SK-N-SH treated with all-trans-retinoic acid at 6 μM for 48 hours (cell line): Measurements from ENCODE around the gene CTLA4.

ENCODE experiments used
- ATAC-seq: fragments of 200-7000 bp; cut with Tn5 transposase; 3 replicates; pipeline ENCODE4 v1.9.1; 2020; ENCODE audit warnings: mild to moderate bottlenecking, moderate library complexity
- ARNTL ChIP-seq: fragments of 450-650 bp; formaldehyde crosslinking; IDR thresholded peaks from 2 replicates; pipeline ENCODE4 v1.5.0; 2020; ENCODE audit warnings: low read depth, mild to moderate bottlenecking, moderate library complexity, borderline replicate concordance
- CSDC2 ChIP-seq: fragments of 250-450 bp; sonication (Bioruptor Pico); IDR thresholded peaks from 2 replicates; pipeline ENCODE4 v1.5.0; 2020; ENCODE audit warnings: mild to moderate bottlenecking, moderate library complexity
- ESRRG ChIP-seq: fragments of 250-450 bp; sonication (Bioruptor Pico); IDR thresholded peaks from 2 replicates; pipeline ENCODE4 v1.6.1; 2021; ENCODE audit warnings: mild to moderate bottlenecking
- GLIS3 ChIP-seq: fragments of 250-450 bp; sonication (Bioruptor Pico); IDR thresholded peaks from 2 replicates; pipeline ENCODE4 v1.5.0; 2020; ENCODE audit warnings: mild to moderate bottlenecking, moderate library complexity
- ISL1 ChIP-seq: fragments of 250-450 bp; sonication (Bioruptor Pico); IDR thresholded peaks from 2 replicates; pipeline ENCODE4 v2.1.2; 2022; ENCODE audit warnings: mild to moderate bottlenecking, moderate library complexity
- OSR1 ChIP-seq: fragments of 250-450 bp; sonication (Bioruptor Pico); IDR thresholded peaks from 2 replicates; pipeline ENCODE4 v1.8.0; 2022; ENCODE audit warnings: moderate library complexity, mild to moderate bottlenecking, inconsistent platforms
- PPARA ChIP-seq: fragments of 250-450 bp; sonication (Bioruptor Pico); IDR thresholded peaks from 2 replicates; pipeline ENCODE4 v1.5.0; 2020; ENCODE audit warnings: mild to moderate bottlenecking, borderline replicate concordance
- SNAI2 ChIP-seq: fragments of 250-450 bp; sonication (Bioruptor Pico); IDR thresholded peaks from 2 replicates; pipeline ENCODE4 v1.5.0; 2020; ENCODE audit warnings: mild to moderate bottlenecking, moderate library complexity
- TCF4 ChIP-seq: fragments of 250-450 bp; sonication (Bioruptor Pico); IDR thresholded peaks from 2 replicates; pipeline ENCODE4 v1.8.0; 2021; ENCODE audit warnings: mild to moderate bottlenecking, moderate library complexity, borderline replicate concordance
- TOX ChIP-seq: fragments of 250-450 bp; sonication (Bioruptor Pico); IDR thresholded peaks from 2 replicates; pipeline ENCODE4 v1.8.0; 2021; ENCODE audit warnings: mild to moderate bottlenecking, moderate library complexity, borderline replicate concordance
- ZC3H10 ChIP-seq: fragments of 250-450 bp; sonication (Bioruptor Pico); IDR thresholded peaks from 2 replicates; pipeline ENCODE4 v1.5.1; 2021; ENCODE audit warnings: mild to moderate bottlenecking, moderate library complexity
- ZFP30 ChIP-seq: fragments of 450-650 bp; formaldehyde crosslinking; IDR thresholded peaks from 2 replicates; pipeline ENCODE4 v1.5.0; 2022; ENCODE audit warnings: mild to moderate bottlenecking, moderate library complexity
- ZNF565 ChIP-seq: fragments of 450-650 bp; formaldehyde crosslinking; conservative IDR thresholded peaks from 2 replicates; pipeline ENCODE4 v1.5.0; 2020; ENCODE audit warnings: low read depth, mild to moderate bottlenecking, moderate library complexity
- ZNF8 ChIP-seq: fragments of 450-650 bp; formaldehyde crosslinking; IDR thresholded peaks from 2 replicates; pipeline ENCODE4 v1.5.0; 2020; ENCODE audit warnings: mild to moderate bottlenecking, moderate library complexity
- TF ChIP-seq, protein P1 (sequence below): fragments of 250-450 bp; sonication (Bioruptor Pico); IDR thresholded peaks from 2 replicates; pipeline ENCODE4 v1.8.0; 2021; ENCODE audit warnings: low read depth, mild to moderate bottlenecking, moderate library complexity, borderline replicate concordance
- TF ChIP-seq, protein P2 (sequence below): fragments of 250-450 bp; sonication (Bioruptor Pico); IDR thresholded peaks from 2 replicates; pipeline ENCODE4 v1.5.1; 2020; ENCODE audit warnings: low read depth, mild to moderate bottlenecking, moderate library complexity
- TF ChIP-seq, protein P3 (sequence below): fragments of 250-450 bp; sonication (Bioruptor Pico); IDR thresholded peaks from 2 replicates; pipeline ENCODE4 v1.8.0; 2020; ENCODE audit warnings: mild to moderate bottlenecking, moderate library complexity, borderline replicate concordance
- TF ChIP-seq, protein P4 (sequence below): fragments of 250-450 bp; sonication (Bioruptor Pico); IDR thresholded peaks from 2 replicates; pipeline ENCODE4 v1.5.1; 2021; ENCODE audit warnings: mild to moderate bottlenecking, moderate library complexity
- TF ChIP-seq, protein P5 (sequence below): fragments of 250-450 bp; sonication (Bioruptor Pico); IDR thresholded peaks from 2 replicates; pipeline ENCODE4 v1.5.0; 2020; ENCODE audit warnings: mild to moderate bottlenecking, moderate library complexity

Gene CTLA4

DNA sequence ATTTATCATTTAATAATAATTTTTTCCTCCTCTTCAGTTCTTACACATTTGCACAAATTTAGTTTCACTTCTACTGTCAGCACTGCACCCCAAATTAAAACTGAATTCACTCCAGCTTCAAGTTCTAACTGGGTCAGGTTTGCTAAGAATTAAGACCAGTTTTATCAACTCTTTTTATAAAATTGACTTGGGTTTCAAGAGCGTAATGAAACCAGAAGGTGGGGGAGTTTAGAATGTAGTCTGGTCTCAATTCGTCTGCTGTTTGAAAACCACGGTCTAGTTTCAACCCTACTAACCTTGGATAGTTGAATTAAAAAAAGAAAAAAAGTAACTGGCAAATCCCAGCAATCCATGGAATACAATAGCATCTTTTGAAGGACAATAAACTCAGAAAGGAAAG is 14.3 kb upstream of the CTLA4 start:
- TF ChIP-seq, protein P1, sequence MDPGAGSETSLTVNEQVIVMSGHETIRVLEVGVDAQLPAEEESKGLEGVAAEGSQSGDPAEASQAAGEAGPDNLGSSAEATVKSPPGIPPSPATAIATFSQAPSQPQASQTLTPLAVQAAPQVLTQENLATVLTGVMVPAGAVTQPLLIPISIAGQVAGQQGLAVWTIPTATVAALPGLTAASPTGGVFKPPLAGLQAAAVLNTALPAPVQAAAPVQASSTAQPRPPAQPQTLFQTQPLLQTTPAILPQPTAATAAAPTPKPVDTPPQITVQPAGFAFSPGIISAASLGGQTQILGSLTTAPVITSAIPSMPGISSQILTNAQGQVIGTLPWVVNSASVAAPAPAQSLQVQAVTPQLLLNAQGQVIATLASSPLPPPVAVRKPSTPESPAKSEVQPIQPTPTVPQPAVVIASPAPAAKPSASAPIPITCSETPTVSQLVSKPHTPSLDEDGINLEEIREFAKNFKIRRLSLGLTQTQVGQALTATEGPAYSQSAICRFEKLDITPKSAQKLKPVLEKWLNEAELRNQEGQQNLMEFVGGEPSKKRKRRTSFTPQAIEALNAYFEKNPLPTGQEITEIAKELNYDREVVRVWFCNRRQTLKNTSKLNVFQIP (CRISPR knock-in tag), result no peak
- no peak for TF ChIP-seq ARNTL (CRISPR knock-in tag)
- no peak for TF ChIP-seq SNAI2
- TF ChIP-seq, protein P2, sequence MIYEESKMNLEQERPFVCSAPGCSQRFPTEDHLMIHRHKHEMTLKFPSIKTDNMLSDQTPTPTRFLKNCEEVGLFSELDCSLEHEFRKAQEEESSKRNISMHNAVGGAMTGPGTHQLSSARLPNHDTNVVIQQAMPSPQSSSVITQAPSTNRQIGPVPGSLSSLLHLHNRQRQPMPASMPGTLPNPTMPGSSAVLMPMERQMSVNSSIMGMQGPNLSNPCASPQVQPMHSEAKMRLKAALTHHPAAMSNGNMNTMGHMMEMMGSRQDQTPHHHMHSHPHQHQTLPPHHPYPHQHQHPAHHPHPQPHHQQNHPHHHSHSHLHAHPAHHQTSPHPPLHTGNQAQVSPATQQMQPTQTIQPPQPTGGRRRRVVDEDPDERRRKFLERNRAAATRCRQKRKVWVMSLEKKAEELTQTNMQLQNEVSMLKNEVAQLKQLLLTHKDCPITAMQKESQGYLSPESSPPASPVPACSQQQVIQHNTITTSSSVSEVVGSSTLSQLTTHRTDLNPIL (CRISPR knock-in tag), result no peak
- TF ChIP-seq ZC3H10 (CRISPR knock-in tag), result no peak
- TF ChIP-seq TOX (CRISPR knock-in tag), result no peak
- no peak for TF ChIP-seq ZNF8
- TF ChIP-seq, protein P3, sequence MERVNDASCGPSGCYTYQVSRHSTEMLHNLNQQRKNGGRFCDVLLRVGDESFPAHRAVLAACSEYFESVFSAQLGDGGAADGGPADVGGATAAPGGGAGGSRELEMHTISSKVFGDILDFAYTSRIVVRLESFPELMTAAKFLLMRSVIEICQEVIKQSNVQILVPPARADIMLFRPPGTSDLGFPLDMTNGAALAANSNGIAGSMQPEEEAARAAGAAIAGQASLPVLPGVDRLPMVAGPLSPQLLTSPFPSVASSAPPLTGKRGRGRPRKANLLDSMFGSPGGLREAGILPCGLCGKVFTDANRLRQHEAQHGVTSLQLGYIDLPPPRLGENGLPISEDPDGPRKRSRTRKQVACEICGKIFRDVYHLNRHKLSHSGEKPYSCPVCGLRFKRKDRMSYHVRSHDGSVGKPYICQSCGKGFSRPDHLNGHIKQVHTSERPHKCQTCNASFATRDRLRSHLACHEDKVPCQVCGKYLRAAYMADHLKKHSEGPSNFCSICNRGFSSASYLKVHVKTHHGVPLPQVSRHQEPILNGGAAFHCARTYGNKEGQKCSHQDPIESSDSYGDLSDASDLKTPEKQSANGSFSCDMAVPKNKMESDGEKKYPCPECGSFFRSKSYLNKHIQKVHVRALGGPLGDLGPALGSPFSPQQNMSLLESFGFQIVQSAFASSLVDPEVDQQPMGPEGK (CRISPR knock-in tag), result no peak
- no peak for TF ChIP-seq ZNF565 (CRISPR knock-in tag)
- TF ChIP-seq GLIS3 (CRISPR knock-in tag), result no peak
- no peak for TF ChIP-seq ZFP30 (CRISPR knock-in tag)
- TF ChIP-seq, all 23 proteins: peak for 0
- ATAC-seq, result no peak

DNA sequence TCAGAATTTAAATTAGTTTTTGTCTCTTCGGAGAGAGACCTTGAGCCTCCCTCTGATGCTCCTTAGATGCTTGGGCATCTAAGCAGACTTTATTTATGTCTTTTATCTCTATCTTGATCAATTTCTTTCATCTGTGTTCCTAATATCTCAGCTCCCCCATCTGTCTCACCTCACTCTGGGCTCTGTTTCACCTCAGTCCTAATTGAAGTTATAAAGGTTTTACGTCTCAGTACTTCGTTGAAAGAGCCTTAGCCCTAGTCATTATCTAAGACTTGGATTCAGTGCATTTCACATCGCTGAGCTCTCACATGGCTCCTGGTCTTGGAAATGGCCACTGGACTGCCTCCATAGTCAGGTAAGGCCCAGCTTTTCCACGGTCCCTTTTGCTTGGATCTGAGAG is 13.8 kb upstream of the CTLA4 start:
- no peak for ATAC-seq
- TF ChIP-seq CSDC2, result no peak
- no peak for TF ChIP-seq OSR1 (CRISPR knock-in tag)
- TF ChIP-seq TOX (CRISPR knock-in tag), result no peak
- TF ChIP-seq, protein P1 (CRISPR knock-in tag), result no peak
- TF ChIP-seq, protein P4, sequence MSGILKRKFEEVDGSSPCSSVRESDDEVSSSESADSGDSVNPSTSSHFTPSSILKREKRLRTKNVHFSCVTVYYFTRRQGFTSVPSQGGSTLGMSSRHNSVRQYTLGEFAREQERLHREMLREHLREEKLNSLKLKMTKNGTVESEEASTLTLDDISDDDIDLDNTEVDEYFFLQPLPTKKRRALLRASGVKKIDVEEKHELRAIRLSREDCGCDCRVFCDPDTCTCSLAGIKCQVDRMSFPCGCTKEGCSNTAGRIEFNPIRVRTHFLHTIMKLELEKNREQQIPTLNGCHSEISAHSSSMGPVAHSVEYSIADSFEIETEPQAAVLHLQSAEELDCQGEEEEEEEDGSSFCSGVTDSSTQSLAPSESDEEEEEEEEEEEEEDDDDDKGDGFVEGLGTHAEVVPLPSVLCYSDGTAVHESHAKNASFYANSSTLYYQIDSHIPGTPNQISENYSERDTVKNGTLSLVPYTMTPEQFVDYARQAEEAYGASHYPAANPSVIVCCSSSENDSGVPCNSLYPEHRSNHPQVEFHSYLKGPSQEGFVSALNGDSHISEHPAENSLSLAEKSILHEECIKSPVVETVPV (CRISPR knock-in tag), result no peak
- no peak for TF ChIP-seq ESRRG (CRISPR knock-in tag)
- TF ChIP-seq, protein P3 (CRISPR knock-in tag), result no peak
- TF ChIP-seq ISL1, result no peak
- no peak for TF ChIP-seq PPARA (CRISPR knock-in tag)
- TF ChIP-seq, protein P2 (CRISPR knock-in tag), result no peak
- TF ChIP-seq ZC3H10 (CRISPR knock-in tag), result no peak

DNA sequence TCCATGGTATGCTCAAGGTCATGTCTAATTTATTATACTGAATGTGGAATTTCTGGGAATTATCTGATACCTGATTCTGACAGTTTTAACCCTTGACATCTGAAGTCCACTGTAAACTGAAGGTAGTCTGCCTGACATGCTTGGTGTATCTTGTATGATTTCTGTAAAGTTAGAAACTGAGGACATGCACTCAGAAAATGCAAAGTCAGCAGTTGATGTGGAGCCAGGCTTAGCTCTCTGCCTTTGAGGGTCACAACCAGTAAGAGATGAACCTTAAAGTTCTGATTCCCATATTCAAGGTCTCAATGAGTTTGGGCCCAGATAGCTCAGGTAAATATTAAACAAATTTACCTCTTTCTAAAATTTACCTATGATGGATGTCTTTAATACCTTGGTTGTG is 12.3 kb upstream of the CTLA4 start:
- ATAC-seq, result no peak
- TF ChIP-seq GLIS3 (CRISPR knock-in tag), result no peak
- no peak for TF ChIP-seq TCF4 (CRISPR knock-in tag)
- no peak for TF ChIP-seq ZNF565 (CRISPR knock-in tag)
- TF ChIP-seq, protein P4 (CRISPR knock-in tag), result no peak
- TF ChIP-seq, protein P1 (CRISPR knock-in tag), result no peak
- TF ChIP-seq ISL1, result no peak
- TF ChIP-seq ZC3H10 (CRISPR knock-in tag), result no peak
- TF ChIP-seq, protein P5, sequence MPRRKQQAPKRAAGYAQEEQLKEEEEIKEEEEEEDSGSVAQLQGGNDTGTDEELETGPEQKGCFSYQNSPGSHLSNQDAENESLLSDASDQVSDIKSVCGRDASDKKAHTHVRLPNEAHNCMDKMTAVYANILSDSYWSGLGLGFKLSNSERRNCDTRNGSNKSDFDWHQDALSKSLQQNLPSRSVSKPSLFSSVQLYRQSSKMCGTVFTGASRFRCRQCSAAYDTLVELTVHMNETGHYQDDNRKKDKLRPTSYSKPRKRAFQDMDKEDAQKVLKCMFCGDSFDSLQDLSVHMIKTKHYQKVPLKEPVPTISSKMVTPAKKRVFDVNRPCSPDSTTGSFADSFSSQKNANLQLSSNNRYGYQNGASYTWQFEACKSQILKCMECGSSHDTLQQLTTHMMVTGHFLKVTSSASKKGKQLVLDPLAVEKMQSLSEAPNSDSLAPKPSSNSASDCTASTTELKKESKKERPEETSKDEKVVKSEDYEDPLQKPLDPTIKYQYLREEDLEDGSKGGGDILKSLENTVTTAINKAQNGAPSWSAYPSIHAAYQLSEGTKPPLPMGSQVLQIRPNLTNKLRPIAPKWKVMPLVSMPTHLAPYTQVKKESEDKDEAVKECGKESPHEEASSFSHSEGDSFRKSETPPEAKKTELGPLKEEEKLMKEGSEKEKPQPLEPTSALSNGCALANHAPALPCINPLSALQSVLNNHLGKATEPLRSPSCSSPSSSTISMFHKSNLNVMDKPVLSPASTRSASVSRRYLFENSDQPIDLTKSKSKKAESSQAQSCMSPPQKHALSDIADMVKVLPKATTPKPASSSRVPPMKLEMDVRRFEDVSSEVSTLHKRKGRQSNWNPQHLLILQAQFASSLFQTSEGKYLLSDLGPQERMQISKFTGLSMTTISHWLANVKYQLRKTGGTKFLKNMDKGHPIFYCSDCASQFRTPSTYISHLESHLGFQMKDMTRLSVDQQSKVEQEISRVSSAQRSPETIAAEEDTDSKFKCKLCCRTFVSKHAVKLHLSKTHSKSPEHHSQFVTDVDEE (CRISPR knock-in tag), result no peak
